GM19397 (cell line): ENCODE measurements around the gene OPN1SW.

Experiments
- ATAC-seq: cut with Tn5 transposase; IDR thresholded peaks from one replicate; pipeline ENCODE4 v1.9.1; 2021; ENCODE audit warnings: mild to moderate bottlenecking, moderate library complexity; ENCODE audit not compliant: unreplicated experiment

OPN1SW gene, protein sequence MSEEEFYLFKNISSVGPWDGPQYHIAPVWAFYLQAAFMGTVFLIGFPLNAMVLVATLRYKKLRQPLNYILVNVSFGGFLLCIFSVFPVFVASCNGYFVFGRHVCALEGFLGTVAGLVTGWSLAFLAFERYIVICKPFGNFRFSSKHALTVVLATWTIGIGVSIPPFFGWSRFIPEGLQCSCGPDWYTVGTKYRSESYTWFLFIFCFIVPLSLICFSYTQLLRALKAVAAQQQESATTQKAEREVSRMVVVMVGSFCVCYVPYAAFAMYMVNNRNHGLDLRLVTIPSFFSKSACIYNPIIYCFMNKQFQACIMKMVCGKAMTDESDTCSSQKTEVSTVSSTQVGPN

DNA sequence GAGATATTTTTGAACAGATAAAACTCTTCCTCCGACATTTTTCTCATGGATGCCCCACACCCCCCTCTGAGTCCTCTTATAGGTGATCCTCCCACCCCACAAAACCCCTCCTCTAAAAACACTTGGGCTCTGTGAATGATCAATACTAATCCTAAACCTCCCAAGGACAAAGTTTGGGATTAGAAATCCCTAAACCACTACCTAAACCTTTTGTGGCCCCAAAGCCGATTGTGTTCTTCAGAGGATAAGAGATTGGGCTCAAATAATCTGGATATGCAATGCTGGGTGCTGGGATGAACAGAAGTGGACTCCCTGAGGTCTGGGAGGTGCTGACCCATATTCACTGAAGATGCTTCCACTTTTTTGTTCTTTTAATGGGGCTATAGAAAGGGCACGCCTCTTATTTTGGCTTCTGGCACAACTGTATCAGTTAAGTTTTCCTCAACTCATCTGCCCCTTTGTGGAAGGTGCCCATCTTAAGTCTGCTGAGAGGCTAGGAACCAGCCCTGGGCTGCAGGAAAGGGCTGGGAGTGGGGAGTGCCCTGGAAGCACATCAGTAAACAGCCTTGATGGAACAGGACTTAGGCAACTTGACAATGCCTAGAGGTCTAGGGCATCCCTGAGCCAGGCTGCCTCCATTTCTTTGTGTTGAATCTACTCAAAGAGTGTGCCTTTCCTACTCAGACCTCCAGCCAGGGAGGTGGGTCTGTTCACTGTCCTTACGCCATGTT, at the start of gene OPN1SW:
OPN1SW (minus strand) TSS at position 51 of the 731 bp plus-strand sequence; CDS start at position 38, 13 bp downstream.
- no peak for ATAC-seq

DNA sequence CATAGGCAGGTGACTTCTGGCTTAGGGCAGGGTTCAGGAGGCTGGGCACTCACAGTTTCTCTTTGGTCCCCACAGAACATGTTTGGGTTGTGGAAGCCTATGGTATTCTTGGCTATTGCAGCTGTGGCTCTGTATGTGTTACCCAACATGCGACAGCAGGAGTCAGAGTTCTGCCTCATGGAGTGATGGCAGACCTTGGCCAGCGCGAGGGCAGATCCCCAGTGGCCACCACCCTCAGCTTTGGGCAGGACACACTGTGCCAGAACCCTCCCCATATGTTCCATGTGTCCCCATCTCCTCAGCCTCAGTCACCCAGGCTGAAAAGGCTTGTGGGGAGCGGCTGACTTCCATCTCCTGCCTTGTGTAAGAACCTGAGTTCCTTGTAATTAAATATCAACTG, 46.1 kb upstream of the OPN1SW start:
- no peak for ATAC-seq

DNA sequence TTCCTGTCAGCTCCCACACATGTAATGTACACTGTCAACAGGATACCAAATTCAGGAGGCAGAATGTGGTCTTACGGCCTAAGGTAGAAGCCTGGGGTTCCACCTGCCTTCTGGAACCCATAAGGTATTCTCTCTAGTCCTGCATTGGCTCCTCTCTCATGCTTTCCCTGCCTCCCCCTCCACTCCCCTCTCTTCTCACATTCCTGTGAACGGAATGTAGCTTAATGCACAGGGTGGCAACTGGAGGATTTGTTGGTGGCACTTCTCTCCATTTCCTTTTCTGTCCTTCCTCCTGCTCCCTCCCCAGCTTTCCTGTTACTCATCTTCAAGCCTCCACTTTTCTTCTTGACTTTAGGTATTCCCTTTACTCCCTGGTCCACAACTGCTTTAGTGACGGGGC, 43.1 kb upstream of the OPN1SW start:
- ATAC-seq, result no peak

DNA sequence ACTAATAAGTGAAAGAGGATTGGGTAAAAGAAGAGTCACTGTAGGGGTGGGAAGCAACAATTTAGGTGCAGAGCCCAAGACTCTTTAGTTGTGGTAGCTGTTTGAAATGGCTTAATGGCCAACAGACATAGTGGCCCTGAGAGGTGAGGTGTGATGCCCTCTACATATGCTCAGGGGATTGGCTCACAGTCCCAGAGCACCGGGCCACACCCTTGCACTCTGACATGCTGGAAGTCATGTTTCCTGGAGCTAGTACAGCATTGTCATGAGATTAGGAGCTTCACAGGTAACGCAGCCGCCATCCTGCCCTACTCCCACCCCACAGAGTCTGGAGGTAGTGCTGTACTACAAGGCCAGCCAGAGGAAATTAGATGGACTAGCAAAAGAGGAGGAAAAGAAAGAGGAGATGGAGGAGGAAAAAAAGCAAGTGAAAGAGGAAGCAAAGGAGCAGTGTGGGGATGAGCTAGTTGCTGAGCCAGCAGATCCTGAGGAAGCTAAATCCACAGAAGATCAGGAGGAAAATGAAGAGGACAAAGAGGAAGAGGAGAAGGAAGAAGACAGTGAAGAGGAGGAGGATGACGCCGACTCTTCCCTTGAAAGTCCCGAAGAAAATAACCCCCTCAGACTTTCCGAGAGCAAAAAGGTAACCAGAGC, 39.8 kb upstream of the OPN1SW start:
- ATAC-seq, result no peak

GRCh38 chr7:128814499-128814898, 38.9 kb upstream of the OPN1SW start:
- ATAC-seq, result no peak

- no peak for ATAC-seq
Observed at GRCh38 chr7:128812514-128813168, 37.0 kb upstream of the OPN1SW start.

DNA sequence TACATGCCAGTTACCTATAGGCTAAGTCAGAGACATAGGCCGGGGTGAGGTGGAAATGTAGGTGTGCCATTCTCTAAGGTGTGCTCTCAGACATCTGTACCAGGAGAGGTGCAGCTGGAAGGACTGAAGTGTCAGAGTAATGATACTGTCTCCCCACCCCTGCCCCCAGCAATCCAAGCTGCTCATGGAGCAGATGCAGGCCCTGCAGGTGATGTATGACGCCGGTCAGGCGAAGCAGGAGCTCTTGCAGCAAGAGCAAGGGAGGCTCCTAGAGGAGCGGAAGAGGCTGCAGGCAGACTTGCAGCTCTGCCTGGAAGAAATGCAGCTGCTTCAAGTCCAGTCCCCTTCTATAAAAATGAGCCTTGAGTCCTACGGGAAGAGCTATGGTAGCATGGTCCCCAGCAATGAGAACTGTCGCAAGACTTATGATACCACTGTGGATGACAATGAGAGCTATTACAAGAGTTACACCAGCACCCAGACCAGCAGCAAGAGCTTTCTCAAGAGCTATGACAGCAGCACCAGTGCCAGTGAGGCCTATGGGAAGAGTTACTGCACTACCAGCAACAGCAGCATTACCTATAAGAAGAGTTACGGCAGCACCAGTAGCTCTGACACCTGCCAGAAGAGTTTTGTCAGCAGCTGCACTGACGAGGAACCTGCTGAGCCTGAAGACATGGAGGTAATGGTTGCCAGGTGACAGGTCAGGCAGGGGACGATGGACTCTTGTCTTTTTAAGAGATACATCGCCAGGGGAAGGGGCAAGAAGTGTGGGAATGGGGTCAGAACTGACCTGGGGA, 36.2 kb upstream of the OPN1SW start:
- ATAC-seq, result no peak

DNA sequence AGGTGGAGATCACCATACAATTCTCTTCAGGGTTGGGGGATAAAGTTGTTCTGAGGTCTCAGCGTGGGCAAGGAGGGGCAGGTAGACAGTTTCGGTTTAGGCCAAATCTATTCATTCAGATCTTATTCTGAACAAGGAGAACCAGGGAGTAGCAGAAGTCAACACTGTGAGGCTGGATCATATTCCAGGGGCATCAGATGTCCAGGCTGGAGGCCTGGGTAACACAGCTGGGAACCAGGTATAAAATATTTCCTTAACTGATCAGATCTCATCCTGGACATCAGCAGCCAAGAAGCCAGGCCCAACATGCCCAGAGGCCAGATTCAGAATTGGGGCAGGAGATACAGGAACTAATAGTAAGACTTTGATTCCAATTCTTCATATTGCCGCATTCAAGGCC, 35.4 kb upstream of the OPN1SW start:
- no peak for ATAC-seq

DNA sequence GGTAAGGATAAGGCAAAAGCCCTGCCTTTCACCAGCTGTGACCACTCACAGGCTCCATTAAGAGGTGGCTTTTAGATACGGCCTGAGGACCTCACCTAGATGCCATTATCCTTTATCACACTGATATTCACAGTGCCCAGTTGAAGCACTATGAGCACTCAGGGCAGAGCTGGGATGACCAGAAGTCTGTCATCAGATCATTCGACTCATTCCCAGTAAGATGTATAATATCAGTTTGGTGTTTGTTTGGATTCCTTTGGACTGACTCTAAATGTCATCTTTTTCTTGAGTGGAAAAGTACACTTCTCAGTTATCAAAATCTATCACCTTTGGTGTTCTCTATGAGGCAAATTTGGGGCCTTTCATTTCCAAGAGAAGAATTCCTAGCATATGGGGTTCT, 34.9 kb upstream of the OPN1SW start:
- ATAC-seq, result no peak

DNA sequence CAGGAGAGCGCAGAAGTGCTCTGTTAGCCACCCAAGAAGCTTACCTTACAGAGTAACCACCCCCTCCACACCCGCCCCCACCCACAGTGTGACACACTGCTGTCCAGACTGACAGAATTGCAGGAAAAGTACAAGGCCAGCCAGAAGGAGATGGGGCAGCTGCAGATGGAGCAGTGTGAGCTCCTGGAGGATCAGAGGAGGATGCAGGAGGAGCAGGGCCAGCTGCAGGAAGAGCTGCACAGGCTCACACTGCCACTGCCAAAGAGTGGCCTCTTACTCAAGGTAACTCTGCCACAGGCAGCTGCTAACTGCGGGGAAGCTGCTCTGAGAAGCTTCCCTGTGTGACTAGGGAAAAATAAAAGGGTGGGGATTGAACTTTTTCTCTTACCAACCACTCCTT, 33.8 kb upstream of the OPN1SW start:
- no peak for ATAC-seq

- no peak for ATAC-seq
Observed at GRCh38 chr7:128807191-128807590, 31.6 kb upstream of the OPN1SW start.

GRCh38 chr7:128805225-128805624, 29.6 kb upstream of the OPN1SW start:
- no peak for ATAC-seq

GRCh38 chr7:128804484-128804883, 28.9 kb upstream of the OPN1SW start:
- ATAC-seq, result no peak

DNA sequence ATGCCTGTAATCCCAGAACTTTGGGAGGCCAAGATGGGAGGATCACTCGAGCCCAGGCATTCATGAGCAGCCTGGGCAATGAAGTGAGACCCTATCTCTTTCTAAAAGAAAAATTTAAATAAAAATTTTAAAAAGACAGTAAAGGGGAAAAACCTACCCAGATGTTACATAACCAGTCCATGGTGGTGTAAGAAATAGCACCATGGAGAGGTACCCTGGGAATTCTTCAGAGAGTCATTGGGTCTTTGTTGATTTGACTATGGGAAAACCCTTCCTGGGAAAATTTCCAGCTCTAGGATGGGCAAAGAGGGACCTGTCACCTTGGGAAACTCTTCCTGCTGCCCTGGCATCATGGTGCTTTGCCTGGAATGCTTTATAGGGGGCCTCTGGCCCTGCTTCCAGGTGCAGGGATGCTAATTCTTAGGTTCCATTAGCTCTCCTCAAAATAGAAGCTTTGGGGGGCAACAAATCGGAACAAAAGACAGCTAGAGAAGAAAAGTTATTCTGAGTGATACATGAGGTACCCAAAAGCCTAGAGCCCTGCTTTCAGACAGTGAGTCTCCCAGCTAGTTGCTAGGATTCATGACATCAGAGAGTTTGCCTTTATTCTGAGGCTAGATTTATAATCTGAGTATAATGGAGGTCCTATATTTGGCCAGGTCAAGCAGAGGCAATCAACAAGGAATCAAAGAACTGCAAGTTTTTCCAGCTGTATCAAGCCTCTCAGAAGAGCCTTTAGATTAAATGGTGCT, 26.2 kb upstream of the OPN1SW start:
- ATAC-seq, result no peak

GRCh38 chr7:128801003-128801402, 25.4 kb upstream of the OPN1SW start:
- no peak for ATAC-seq

DNA sequence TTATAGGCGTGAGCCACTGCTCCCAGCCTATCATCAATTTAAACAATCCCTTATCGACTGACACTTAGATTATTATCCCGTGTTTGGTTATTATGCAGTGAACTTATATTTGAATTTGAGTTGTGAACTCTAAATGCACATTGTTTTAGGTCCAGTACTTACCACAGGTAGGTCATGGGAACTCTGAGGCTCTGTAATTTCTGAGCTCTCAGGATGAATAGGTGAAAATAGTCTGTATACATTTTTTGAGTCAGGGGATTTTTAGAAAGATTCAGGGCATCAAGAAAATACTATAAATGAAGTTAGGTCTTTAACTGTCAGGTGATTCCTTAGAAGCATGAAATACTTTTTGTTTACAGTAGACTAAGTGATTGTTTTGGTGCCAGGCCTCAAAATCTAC, 25.0 kb upstream of the OPN1SW start:
- no peak for ATAC-seq

DNA sequence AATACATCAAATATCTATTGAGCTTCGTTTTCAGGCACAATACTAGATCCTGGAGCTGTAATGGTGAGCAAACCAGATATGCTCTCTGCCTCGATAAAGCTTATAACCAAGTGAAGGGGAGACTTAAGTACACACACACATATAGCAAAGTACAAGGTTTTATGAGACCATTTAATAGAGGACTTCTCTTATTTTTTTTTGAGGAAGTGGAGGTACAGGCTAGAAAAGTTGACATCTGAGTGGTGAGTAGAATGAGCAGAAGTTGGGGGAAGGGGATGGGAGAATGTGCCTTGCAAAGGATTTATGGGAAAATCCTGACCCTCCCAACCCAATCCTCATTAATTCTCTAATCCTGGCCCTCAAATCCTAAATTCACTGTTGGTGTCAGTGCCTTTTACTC, 23.9 kb upstream of the OPN1SW start:
- no peak for ATAC-seq

DNA sequence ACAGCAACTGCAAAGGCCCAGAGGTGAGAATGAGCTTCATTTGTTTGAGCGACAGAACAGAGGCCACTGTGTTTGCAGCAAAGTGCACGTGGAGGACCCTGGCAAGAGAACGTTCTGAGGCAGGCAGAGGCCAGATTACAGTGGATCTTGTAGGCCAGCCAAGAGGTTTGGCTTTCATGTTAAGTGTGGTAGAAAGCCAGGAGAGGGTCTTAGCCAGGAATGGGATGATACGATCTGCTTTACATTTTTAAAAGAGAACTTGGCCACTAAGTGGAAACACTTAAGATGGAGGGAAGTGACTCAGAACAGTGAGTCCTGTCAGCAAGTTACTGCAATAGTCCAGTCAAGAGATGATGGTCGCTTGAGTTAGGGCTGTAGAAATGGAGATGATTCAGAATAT, 20.7 kb upstream of the OPN1SW start:
- ATAC-seq, result no peak

DNA sequence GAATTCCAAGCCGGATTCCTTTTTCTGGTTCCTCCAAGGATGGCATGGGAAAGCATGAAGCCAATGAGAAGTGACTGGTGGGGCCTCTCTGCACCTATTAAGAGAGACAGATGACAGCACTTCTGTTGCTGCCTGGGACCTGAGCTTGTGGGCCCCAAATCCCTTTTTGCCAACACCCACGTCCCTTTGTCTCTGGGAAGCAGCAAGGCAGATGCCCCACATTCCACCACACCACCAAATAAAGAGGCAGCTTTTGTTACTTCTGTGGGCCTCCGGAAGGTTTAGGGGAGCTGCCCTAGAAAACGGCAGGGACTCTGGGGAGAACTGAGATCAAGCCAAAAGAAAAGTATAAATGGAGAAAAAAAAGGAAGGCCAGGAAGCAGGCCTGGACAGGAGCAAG, 19.5 kb upstream of the OPN1SW start:
- no peak for ATAC-seq

DNA sequence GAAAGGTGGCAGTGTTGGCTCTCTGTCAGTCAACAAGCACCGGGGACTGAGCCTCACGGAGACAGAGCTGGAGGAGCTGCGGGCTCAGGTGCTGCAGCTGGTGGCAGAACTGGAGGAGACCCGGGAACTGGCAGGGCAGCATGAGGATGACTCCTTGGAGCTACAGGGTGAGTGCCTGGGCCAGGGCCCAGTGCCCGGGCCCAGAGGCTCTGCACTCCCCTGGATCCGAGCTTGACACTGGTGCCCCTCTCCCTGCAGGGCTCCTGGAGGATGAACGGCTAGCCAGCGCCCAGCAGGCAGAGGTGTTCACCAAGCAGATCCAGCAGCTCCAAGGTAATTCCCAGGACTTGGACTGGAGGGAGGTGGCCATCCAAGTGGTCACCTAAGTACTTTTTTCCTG, 18.8 kb upstream of the OPN1SW start:
- no peak for ATAC-seq
